Vagina (tissue), 2 donors: ENCODE measurements around the gene RBM33. TPM values are rescaled to one million over a fixed set of nuclear protein-coding genes. Genes with fewer than 3 reads are reported as not detected.

Source experiments
- DNase-seq, 2 donors: peaks; one replicate each; pipeline ENCODE4 v3.0.0-alpha.2; 2017; ENCODE audit errors: extremely low spot score in 2 of 2
- H3K27ac ChIP-seq: fragments of 200-600 bp; sonication (generic); one replicate; pipeline ENCODE4 v1.5.1; 2019
- H3K27me3 ChIP-seq: fragments of 200-600 bp; sonication (generic); one replicate; pipeline ENCODE4 v1.5.1; 2019
- H3K36me3 ChIP-seq, 2 donors: fragments of 200-600 bp; sonication (generic); one replicate each; pipeline ENCODE4 v1.5.1; 2017 to 2019
- H3K4me1 ChIP-seq: fragments of 200-600 bp; sonication (generic); one replicate; pipeline ENCODE4 v1.5.1; 2019
- H3K4me3 ChIP-seq, 2 donors: fragments of 200-600 bp; sonication (generic); 1 replicate in 1 of 2; 2 replicates in 1 of 2; pipeline ENCODE4 v1.5.1; 2016 to 2019
- H3K9me3 ChIP-seq: fragments of 200-600 bp; sonication (generic); one replicate; pipeline ENCODE4 v1.5.1; 2019
- CTCF ChIP-seq, 3 experiments: fragments of 450-650 bp in 2 of 3; fragments of 200-600 bp in 1 of 3; sonication (generic) in 1 of 3; IDR thresholded peaks; one replicate each; pipeline ENCODE4 v1.5.1; 2017 to 2019; ENCODE audit warnings: antibody characterized with exemption in 3 of 3, mild to moderate bottlenecking in 2 of 3, moderate library complexity in 2 of 3
- POLR2A ChIP-seq, 2 donors: fragments of 450-650 bp; IDR thresholded peaks; one replicate each; pipeline ENCODE4 v1.6.1; 2017; ENCODE audit warnings: antibody characterized with exemption in 2 of 2, mild to moderate bottlenecking in 2 of 2, moderate library complexity in 2 of 2
- POLR2AphosphoS5 ChIP-seq, 2 donors: sonication (generic); formaldehyde crosslinking; IDR thresholded peaks; one replicate each; pipeline ENCODE4 v1.9.0; 2017; ENCODE audit warnings: antibody characterized with exemption in 2 of 2, mild to moderate bottlenecking in 2 of 2, low read depth in 1 of 2; ENCODE audit not compliant: insufficient read depth in 1 of 2
- intact Hi-C: fragments of 100-400 bp; cut with DNase I; formaldehyde crosslinking; loops from one replicate; pipeline ENCODE4 v1.15.1; 2023
- total RNA-seq: library from RNA; depleted of rRNA; stranded (reverse); fragments of >200 nt; gene quantifications from one replicate; pipeline ENCODE4 v1.2.3, GENCODE V29; 2016

The RBM33 gene
- total RNA-seq, 1 donor from 2014 or later = 63.8 TPM

- intact Hi-C loops = no loop called here
- Histone ChIP-seq H3K27me3 (no peaks in the 10 kb centered on the region), H3K36me3 (peaks cover 4 to 49% of the 10 kb centered on the region in 2 donors), H3K27ac (peak overlapping the region; percentile 71), H3K4me1 (peaks cover 6% of the 10 kb centered on the region), H3K9me3 (no peaks in the 10 kb centered on the region), H3K4me3 (no peak overlapping the region)
- TF ChIP-seq CTCF (IDR thresholded peaks at IDR 0.05) = no peak
- TF ChIP-seq POLR2A (IDR thresholded peaks at IDR 0.05) = no peak
- TF ChIP-seq POLR2AphosphoS5 (IDR thresholded peaks at IDR 0.05; ENCODE audit: insufficient read depth in 1 of 2, low read depth in 1 of 2) = no peak
- no peak for DNase-seq
Observed at GRCh38 chr7:155770241-155770640, 125.8 kb downstream of the RBM33 start.

- Histone ChIP-seq H3K9me3 (no peaks in the 10 kb centered on the region), H3K36me3 (peaks cover 4 to 42% of the 10 kb centered on the region in 2 donors), H3K4me3 (no peak overlapping the region), H3K27ac (no peak overlapping the region), H3K4me1 (peaks cover 6% of the 10 kb centered on the region), H3K27me3 (no peaks in the 10 kb centered on the region)
- TF ChIP-seq CTCF (IDR thresholded peaks at IDR 0.05) (no peak), POLR2AphosphoS5 (IDR thresholded peaks at IDR 0.05; ENCODE audit: insufficient read depth in 1 of 2, low read depth in 1 of 2) (no peak), POLR2A (IDR thresholded peaks at IDR 0.05) (no peak)
- intact Hi-C loops = no loop called here
- no peak for DNase-seq
Observed at GRCh38 chr7:155773531-155773930, 129.1 kb downstream of the RBM33 start.

GRCh38 chr7:155774947-155775346 is 130.5 kb downstream of the RBM33 start:
- H3K36me3 ChIP-seq = peaks cover 4 to 41% of the 10 kb centered on the region in 2 donors

GRCh38 chr7:155775691-155776090 is 131.2 kb downstream of the RBM33 start:
- intact Hi-C loops = no loop called here
- Histone ChIP-seq H3K4me3 (no peak overlapping the region), H3K27ac (no peak overlapping the region)

More at GRCh38 chr7:155774947-155775346, 130.5 kb downstream of the RBM33 start:
- peaks cover 5% of the 10 kb centered on the region for H3K4me1 ChIP-seq
- no peak for DNase-seq
- intact Hi-C loops = no loop called here
- H3K4me3 ChIP-seq = no peak overlapping the region
- H3K9me3 ChIP-seq = no peaks in the 10 kb centered on the region
- no peak overlapping the region for H3K27ac ChIP-seq
- H3K27me3 ChIP-seq = no peaks in the 10 kb centered on the region
- TF ChIP-seq POLR2A (IDR thresholded peaks at IDR 0.05) = no peak

GRCh38 chr7:155776606-155777005 is 132.1 kb downstream of the RBM33 start:
- Histone ChIP-seq H3K4me3 (no peak overlapping the region), H3K4me1 (no peaks in the 10 kb centered on the region), H3K27me3 (no peaks in the 10 kb centered on the region), H3K36me3 (peaks cover 4 to 45% of the 10 kb centered on the region in 2 donors), H3K9me3 (no peaks in the 10 kb centered on the region), H3K27ac (no peak overlapping the region)
- DNase-seq = no peak
- intact Hi-C loops = no loop called here
- TF ChIP-seq POLR2AphosphoS5 (IDR thresholded peaks at IDR 0.05; ENCODE audit: insufficient read depth in 1 of 2, low read depth in 1 of 2) (no peak), CTCF (IDR thresholded peaks at IDR 0.05) (no peak), POLR2A (IDR thresholded peaks at IDR 0.05) (no peak)

More at GRCh38 chr7:155775691-155776090, 131.2 kb downstream of the RBM33 start:
- peaks cover 4 to 46% of the 10 kb centered on the region in 2 donors for H3K36me3 ChIP-seq
- TF ChIP-seq CTCF (IDR thresholded peaks at IDR 0.05) (no peak), POLR2A (IDR thresholded peaks at IDR 0.05) (no peak), POLR2AphosphoS5 (IDR thresholded peaks at IDR 0.05; ENCODE audit: insufficient read depth in 1 of 2, low read depth in 1 of 2) (no peak)
- no peaks in the 10 kb centered on the region for H3K9me3 ChIP-seq
- no peaks in the 10 kb centered on the region for H3K27me3 ChIP-seq
- no peak for DNase-seq
- no peaks in the 10 kb centered on the region for H3K4me1 ChIP-seq
